NCI-H2196 treated with DMSO at 0.1 percent for 48 hours (cell line): ENCODE measurements around the gene EPHA3.

ENCODE experiments used
- DNase-seq: peaks from one replicate; lab custom pipeline; 2025; ENCODE audit not compliant: unreplicated experiment; lab: John Stamatoyannopoulos, UW

The EPHA3 gene

DNA sequence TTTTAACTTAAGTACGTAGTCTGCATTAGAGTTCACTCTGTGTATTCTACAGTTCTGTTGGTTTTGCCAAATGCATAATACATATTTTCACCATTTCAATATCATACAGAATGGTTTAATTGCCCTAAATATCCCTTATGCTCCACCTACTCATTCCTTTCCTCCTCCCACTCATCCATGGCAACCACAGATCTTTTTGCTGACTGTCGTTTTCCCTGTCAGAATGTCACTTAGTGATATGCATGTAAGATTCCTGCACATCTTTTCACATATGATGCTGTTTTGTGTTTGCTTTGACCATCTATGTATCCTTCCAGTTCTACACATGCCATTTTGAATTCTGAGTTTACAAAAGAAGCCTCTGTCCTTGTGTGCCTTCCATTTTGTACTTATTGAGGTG is 36.7 kb downstream of the EPHA3 start:
- no peak for DNase-seq

DNA sequence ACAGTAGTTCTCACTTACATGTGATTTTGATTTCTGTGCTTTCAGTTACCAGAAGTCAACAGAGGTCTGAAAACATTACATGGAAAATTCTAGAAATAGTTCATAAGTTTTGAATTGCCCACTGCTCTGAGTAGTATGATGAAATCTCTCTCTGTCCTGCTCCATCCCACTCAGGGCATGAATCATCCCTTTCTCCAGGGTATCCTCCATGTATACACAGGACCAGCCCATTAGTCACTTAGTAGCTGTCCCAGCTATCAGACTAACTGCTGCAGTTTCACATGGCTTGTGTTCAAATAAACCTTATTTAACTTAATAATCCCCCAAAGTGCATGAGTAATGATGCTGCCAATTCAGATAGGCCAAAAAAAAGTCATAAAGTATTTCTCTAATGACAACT is 38.6 kb downstream of the EPHA3 start:
- no peak for DNase-seq

DNA sequence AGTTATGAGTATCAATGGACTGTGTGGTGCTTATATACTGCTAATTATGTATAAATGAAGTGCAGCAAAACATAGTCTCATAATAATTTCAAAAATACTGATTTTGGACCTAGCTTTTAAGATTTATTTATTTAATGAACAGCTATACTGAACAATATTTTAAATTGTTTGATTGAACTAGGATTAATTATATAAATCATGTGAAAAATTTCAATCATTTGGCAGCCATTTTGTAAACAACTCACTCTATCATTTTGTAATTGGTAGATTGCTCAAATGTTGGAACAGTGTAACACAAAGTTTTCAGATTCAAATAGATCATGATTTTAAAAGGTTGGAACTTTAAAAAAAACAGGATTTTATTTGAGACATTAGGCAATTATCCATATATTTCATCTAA is 47.0 kb downstream of the EPHA3 start:
- no peak for DNase-seq

DNA sequence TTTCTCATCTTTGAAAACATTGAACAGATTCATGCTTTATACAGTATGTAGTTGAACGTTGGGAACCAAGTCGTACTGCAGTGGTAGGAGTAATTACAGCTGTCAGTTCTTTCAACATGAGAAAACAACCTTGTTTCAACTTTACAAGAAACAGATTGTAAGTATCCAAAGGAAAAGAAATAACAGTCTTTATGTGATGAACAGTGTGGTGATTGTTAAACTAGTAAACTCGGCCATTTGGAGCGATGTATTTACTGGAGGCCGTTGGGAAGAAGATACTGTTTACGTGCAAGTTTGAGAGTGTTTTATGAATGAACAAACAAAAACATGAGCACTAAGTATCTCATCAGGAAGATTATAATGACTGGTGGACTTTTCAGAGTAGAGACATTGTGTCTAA is 48.4 kb downstream of the EPHA3 start:
- no peak for DNase-seq

DNA sequence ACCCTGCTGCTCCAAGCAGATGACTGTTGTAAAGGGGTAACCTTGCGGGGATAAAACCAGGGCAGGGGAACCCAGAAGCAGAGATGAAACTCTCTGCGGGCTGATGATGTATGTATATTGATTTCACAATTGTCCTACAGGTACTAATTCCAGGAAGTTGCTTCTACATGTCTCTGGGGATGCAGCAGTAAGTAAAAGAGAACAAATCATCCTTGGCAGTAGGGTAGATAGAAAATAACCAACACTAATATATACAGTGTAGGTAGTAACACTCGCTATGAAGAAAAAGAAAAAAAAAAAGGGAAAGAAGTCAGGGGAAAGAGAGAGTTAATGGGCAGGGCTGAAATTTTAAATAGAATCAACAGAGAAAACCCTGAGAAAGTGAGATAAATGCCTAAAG is 50.2 kb downstream of the EPHA3 start:
- DNase-seq, result no peak

DNA sequence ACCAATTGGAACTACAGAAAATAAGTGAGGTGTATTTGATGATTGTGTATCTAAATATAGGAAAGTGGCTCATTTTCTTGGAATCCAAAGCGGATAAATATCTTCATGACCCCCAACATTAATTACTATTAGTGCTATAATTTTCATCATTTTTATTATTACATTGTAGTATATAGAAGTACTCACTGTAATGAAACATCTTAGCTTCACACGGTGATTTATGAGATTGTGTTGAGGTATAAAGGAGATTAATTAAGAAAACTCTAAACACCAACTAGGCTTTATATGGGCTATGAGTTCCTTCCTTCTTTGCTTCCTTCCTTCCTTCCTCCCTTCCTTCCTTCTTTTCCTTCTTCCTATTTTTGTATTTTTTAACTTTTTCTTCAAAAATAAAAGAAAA is 52.2 kb downstream of the EPHA3 start:
- no peak for DNase-seq

DNA sequence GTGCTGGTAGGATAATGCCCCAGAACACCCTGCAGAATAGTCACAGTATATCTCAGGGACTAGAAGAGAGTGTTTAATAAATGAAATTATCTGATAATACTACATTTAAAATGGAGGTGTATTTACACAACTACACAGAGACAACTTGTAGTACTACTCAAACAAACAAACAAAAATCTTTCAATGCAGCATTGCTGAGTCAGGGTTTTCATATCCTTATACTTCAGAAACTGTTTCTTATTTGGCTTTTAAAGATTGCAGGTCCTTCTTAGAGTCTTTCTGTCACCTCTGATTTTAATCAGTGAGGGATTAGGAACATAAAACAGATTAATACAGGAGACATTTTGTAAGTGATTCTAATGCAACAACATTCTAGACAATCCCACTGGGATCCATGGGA is 57.4 kb downstream of the EPHA3 start:
- no peak for DNase-seq

DNA sequence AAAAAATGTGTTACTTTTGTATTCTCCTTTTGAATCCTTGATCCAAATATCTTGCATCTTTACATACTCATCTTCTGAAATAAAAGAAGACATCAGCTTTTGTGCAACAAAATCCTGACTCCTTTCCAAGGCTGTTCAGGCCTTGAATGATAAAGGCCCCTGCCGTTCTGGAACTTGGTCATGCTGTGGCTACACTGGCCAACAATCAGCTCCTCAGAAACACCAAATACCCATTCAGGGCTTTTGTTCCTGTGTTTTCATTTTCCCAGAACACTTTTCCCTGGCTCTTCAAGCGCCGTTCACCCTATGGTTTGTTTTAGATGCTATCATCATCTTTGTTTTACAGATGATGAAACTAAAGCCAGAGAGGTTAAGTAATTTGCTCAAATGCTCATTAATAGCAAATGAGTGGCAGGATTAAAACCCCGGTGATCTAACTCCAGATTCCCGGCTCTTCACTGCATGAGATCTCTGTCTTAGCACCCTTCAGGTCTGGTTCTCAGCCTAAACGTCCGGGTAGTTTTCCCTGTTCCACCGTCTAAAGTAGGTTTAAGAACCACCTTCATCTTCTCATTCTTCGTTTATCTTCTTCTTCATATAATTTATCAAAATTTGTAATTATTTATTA is 58.3 kb downstream of the EPHA3 start:
- DNase-seq, result no peak

DNA sequence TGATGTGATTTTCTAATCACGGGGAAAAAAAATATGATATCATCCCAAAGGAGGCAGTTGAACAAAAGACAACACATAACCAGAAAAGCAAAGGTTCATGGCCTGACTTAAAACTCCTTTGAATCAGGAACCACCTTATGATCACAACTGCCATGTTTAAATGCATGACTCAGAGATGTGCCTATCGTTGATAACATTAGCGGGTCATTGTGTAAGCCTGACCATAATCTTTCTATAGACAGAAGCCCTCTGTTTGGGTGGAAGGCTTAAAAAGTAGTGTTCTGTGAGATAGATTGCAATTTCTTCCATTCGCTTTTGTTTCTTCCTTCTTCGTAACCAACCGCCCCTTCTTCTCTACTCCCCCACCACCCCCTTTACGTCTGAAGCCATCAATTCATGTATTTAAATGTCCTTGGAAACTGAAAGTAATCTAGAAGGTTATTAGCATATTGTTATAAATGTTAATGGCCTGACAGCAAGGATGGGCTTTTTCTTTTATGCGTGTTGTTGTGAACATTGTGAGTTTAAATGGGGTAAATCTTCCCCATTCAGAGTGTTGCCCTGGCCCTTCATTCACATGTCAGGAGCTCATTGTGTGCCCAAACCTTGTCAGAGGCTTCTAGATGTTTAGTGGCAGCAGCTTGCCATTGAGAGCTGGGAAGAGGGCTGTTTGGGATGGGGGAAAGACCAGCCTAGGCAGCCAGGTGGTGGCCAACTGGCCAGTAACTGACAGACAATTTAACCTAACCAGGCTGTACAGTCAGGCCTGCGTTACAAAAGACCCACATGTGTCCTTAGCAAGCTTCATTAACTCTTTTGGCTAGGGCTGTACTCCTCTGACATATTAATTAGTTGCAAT is 64.5 kb downstream of the EPHA3 start:
- no peak for DNase-seq

DNA sequence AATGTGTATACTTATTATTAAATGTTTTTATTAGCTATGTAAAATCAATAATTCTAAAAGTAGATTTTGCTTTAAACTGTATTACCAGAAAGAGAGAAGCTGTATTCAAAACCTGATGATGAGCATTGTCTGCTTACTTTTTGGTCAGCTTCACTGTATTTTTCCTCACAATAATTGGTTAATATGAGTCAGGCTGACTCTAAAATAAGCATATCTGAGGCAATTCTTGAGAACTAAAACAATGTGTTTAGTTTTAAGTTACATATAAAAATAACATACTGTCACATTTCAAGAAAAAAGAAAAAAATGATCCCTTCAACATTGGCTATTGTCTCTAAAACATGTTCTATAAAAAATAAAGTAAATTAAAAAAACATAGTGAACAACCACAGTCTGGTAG is 66.1 kb downstream of the EPHA3 start:
- no peak for DNase-seq

DNA sequence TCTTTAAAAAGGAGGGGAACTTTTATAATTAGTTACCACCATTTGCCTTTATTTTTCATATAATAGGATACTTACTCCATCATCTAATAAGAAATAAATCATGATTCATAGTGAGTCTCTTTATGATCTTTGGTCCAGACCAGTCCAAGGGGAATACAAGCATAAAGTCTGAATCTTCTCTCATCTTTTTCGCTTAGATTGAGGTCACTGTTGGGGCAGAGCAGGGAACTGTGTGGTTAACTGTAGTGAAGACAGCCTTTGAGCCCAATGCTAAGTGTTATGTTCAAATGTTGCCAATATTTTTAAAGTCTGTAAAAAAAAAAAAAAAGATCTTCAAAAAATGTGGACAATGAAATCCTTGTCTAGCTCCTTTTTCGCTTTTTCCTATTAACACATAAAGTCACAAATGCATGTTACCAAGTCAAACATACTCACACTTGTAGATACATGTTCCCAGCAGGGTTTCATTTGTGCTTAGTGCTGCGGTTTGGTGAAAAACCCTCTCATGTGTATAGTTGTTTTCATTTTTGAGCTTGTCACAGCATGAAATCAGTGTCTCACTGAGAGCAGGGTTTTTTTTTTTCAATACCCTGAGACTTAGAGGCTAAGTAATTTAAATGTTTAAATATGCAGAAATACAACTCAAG is 72.1 kb downstream of the EPHA3 start:
- no peak for DNase-seq

DNA sequence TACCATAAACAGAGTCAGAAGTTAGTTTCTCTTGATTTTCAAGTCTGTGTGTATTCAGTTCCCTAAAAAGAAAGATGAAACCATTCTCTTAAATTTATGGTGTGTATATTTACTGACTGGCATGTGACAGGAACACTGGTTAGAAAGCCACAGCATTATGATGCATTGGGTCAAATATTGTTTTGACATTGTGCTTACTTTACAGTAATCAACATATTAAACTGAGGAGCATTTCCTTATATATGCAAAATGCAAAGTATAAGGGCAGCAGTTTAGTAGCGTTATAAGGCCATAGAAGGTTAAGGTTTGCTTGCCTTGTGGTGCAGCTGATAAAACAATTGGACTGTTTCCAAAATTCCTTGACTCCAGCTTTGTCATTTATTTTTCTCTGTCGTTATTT is 72.9 kb downstream of the EPHA3 start:
- no peak for DNase-seq

DNA sequence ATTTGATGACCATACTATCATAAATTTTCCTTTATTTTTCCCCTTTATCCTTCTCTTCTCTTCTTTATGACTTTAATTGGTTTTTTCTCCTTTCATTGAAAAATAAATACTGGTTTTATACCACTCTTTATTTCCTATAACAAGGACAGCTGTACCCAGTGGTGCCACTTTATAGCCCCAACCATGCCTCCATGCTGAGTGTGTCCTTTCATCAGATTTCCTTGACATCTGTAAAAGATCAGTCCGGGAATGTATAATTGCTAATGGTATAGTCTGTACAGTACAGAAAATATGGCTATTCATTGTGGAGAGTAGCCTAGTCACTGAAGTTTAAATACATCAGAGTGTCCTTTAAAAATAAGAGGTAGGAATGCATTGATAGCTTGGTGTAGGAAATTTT is 74.6 kb downstream of the EPHA3 start:
- DNase-seq, result no peak

DNA sequence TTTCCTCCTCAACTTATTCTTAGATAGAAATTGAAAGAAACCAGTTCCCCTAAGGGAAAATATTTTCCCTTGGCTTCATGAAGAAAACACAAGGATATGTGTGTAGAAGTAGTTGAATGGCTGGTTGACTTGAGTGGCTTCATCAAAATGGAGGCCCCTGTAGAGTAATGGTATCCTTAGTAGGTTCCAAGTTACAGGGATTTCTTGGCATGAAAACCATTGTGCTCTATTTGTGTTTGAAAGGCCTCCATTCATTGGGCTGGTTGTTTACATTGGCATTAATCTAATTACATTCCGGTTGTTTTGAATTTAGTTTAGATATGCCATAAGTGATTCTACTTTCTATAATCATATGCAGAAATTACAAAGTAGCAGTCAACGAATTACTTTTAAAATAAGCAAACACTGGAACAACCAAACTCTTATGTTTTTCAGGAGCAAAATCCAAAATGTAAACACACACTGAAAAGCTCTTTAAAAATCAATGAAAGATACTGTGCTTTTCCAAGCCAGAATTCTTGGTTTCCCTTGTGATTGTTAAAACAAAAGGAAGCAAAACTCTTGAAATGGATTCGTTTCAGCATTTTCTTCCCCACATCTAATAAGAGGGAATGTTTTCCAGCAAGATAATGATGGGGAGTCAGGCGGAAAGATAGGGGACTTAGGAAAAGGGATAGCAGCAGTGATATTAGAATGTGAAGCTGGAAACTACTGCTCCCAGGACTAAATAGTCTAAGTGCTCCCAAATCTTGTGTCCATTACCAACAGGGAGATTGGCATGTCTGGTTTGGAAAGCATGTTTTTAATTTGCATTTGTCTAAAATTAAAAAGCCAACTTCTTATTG is 77.0 kb downstream of the EPHA3 start:
- no peak for DNase-seq

DNA sequence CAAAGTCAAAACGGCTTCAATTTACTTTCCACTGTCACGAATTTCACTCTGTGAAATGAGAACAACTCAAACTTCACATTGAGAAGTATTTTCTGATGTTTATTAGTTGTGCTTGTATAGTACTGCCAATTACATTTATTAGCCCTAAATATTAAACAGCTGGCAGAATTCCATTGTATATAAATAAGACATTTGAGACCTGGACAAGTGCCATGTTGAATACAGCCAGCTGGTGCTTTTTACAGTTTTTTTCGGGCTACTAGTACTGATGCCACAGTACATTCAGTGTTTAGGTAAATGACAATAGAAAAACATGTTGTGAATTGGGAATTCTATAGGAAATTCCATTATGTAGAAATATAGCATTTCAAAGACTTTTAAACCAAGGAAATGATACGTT is 79.0 kb downstream of the EPHA3 start:
- no peak for DNase-seq

DNA sequence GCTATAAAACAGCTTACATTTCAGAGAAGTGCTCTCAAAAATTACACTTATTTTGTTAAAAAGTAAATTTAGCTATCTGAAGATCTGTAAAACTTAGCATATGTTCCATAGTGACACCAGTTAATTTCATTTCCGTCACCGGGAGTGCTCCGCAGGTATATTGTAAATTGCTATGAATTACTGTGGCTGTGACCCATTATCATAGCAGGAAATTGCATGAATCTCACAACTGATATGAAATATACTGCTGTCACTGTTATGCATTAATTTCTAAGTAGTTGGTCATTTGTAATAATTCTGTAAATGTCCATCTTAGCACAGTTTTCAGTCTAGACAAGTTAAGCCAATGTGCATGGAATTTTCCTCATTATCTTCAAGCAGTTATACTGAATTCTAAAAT is 91.2 kb downstream of the EPHA3 start:
- DNase-seq, result no peak

DNA sequence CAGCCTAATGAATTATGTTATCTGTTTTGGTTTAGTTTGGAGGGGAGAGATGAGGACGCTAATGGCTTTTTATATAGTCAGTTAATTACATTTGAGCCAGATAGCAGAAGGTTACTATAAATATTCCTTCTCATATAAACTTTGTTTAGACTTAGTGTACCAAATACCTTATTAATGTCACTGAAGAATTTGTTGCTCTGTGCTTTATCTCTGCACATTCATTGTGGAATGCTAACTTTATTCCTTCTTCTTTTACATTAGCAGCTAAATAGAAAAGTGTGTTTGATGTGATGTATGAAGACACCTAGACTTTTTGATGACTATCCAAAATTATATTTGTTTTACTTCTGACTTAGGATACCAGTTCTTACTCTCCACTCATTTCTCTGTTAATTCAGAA is 105.2 kb downstream of the EPHA3 start:
- no peak for DNase-seq

DNA sequence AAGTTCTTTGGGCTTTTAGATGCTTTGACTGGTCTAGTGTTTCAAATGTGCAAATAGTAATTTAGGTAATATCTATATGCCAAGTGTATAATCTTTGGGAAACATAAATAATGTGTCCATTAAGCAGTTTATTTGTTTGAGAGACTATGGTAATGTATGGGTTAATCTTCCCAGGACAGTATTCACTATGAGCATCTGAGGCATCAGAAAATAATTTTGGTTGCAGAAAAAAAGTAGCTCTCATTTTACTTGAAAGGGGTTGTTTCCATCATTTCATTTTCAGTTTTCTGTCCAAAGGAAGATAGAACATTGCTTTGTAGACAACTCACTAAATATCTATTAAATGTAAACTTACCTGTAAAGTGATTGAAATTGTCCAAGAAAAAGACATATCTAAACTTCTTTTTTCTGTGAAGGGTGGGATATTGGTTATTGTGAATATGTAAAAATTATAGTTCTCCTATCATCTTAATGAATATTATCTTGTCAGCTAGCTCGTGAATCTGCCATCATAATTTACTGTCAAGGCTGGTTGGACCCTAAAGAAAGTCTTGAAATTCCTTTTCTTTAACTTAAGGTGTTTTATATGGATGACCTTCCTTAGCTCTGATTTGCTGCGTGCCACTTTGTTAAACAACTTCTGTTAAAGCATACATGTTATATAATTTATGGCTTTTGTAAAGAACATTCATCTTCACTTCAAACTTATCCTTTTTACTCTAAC is 108.8 kb downstream of the EPHA3 start:
- no peak for DNase-seq

DNA sequence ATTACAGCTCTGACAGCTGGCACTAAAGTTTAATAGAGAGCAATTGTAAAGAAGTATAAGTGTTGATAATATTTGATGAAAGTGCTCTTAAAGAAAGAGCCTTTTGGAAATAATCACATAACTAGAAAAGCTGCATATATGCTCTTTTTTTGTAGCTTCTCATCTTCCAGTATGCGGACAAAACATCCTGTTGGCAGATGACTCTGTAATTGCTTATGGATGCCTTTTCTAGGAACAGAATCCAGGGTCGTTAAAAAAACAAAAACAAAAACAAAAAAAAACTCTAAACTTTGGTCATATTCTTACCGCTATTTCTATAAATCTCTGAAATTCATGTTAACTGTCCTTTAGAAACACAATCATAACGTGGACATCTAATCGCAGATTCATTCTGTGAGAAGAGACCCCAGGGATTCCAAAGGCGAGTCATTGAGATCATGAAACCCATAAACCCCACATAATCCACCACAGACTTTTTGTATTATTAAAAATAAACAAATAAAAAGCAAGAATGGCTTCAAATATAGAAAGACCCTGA is 109.8 kb downstream of the EPHA3 start:
- DNase-seq, result no peak

DNA sequence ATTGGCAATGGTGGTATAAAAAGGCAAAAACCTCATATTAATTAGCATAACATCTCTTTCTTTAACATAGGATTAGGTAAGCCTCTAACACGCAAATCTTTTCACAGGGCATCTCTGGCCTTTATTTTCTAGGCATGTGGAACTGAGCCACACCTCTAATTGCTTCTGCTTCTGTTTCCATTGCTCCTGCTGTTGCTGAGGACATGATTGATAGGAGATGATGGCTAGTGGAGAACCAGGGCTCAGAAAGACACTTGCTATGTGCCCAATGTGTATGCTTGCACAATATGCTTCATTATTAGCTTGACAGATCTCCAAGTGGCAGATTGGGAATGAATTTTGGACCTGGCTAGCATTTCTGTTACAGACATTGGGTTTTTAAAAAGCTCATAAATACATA is 114.5 kb downstream of the EPHA3 start:
- no peak for DNase-seq

DNA sequence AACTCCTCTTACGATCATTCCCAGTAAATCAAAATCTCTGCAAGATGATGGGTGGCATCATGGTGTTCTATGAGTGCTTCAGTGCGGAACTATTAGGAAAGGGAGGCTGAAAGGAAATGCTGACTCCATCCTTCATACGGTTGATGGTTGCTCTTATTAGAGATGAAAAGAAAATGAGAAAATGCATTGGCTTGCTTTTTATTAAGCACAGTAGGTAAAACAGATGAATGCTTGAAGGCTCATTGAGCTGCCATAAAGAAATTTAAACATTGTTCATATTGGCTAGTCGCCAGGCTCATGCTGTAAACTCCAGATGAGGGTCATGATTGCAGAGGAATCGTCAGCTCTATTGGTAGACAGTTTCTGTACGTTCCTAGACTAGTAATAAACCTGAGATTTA is 115.8 kb downstream of the EPHA3 start:
- no peak for DNase-seq
